HG03442 (cell line): ENCODE results near the gene SLC1A3.
"Not testable (repeated sequence)": the region's sequence is repeated elsewhere in the genome, so short reads cannot be mapped to it uniquely, and the experiment has no call there.

ENCODE experiments used
- ATAC-seq: cut with Tn5 transposase; IDR thresholded peaks from one replicate; pipeline ENCODE4 v1.9.1; 2021; ENCODE audit warnings: mild to moderate bottlenecking, moderate library complexity; ENCODE audit not compliant: unreplicated experiment

SLC1A3 gene

DNA sequence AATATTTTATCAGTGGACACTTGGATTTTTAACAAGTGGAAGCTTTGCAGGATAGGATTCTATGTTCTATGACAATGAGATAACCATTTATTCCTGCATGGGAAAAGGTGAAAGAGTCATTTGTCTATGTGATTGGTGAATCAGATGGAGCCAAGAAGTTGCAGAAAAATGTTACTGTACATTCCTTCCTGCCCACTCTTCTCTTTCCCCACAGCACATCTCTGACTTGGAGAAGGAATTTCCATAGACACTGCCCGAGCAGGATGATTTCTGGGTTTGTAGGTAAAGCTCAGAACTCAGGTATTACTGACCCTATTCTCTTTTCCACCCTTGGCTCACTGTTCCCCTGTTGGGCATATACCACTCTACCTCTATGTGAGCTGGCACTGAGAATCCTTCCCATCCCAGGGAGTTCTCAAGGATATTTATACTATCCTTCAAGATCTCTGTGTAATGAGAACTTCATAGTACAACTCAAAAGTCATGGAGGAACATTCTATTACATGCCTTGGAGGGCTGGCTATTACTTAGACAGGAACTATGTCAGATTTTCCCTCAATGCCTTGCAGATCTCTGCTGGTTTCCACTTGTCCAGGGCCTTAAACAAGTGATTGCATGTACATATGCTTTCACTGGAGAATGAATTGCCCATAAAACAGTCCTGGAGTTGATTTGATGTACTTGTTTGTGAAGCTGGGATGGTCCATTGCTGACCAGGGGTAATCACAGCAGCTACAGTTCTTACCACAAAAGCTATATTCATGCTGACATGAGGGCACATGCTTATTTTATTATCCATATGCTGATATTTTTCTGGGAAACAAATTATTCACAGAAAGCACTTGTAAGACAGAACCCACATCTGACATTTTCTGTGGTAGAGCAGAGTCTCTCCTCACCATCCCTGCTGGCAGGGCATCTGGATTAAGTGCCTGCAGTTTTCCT is 24.1 kb downstream of the SLC1A3 start:
- ATAC-seq = no peak

DNA sequence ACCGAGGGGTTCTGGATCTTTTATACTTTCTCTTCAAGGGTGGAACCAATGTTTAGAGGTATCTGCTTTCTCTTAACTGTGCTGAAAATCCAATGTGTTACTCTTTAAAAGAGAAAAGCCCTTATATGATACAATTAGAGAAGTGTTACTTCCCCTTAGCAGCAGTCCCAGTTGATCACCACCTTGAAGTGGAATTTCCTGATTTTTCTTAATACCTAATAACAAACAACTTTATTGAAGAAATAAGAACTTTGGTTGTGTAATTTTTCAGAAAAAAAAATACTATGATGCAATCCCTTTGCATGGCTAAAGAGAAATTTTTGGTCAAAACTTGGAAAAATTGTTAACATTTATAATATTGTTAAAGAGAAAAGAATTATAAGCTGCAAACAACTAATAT is 24.7 kb downstream of the SLC1A3 start:
- ATAC-seq = no peak

- no peak for ATAC-seq
Measured at GRCh38 chr5:36631620-36632362, 25.4 kb downstream of the SLC1A3 start.

GRCh38 chr5:36632363-36632664 is 25.9 kb downstream of the SLC1A3 start:
- ATAC-seq = no peak

- no peak for ATAC-seq
Measured at GRCh38 chr5:36635721-36636390, 29.4 kb downstream of the SLC1A3 start.

- no peak for ATAC-seq
Measured at GRCh38 chr5:36637101-36637500, 30.7 kb downstream of the SLC1A3 start.

- no peak for ATAC-seq
Measured at GRCh38 chr5:36637516-36637915, 31.1 kb downstream of the SLC1A3 start.

DNA sequence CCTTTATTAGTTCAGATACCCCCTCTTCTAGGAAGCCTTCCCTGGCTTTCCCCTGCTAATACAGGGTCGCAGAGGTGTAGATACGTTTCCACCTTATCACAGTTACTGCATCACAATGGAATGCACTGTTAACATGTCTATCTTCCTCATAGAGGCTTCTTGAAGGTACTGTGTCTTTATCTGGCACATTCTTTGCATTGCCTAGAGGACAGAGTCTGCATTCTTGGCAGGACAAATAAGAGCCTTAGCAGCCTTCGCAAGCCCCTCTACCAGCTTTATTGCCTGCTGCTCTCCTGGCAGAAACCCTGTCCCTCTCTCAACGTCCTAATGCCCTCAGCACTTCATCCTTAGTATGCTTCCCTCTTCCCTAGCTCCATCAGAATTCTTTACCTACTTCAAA is 31.6 kb downstream of the SLC1A3 start:
- no peak for ATAC-seq

- ATAC-seq = no peak
Measured at GRCh38 chr5:36640949-36641348, 34.5 kb downstream of the SLC1A3 start.

DNA sequence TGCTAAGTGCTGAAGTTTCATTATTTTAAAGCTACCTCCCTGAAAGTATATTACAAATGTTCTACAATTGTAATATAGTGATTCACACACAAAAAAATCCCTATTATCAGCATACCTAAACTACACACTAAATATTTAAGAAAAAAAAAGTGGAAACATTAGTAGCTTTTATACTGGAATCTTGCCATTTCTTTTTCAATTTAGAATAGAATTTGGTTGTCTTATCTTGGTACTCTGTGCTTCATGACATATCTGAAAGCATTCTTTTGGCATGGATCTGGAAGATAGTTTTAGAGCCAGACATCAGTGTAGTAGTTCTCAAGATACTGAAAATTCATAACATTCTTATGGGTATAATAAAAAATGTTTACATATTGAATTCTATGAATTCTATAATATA is 35.0 kb downstream of the SLC1A3 start:
- no peak for ATAC-seq

GRCh38 chr5:36642089-36642488 is 35.7 kb downstream of the SLC1A3 start:
- ATAC-seq = no peak

DNA sequence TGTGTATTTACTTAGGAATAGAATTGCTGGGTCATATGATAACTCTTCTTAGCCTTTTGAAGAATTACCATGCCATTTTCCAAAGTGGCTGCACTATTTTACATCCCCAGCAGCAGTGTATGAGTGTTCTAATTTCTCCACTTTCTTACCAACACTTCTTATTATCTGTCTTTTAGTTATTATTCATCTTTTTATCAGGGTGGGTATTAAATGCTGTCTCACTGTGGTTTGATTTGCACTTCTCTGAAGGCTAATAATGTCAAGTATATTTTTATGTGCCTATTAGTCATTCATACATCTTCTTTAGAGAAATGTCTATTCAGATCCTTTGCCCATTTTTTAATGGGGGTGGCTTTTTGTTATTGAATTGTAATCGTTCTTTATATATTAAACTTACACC is 36.8 kb downstream of the SLC1A3 start:
- ATAC-seq = no peak

DNA sequence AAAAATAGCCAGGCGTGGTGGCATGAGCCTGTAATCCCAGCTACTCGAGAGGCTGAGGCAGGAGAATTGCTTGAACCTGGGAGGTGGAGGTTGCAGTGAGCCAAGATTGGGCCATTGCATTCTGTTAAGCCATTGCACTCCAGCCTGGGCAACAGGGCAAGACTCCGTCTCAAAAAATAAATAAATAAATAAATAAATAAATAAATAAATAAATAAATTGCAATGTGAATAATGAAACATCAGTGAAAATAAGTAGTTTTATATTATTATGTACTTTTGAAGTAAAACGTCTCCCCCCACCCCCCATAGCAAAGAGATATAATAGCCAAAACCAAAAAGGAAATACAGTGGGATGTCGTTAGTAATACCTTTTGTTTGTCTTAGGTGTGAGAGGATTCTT is 37.4 kb downstream of the SLC1A3 start:
- not testable (repeated sequence) for ATAC-seq

GRCh38 chr5:36644727-36645126 is 38.3 kb downstream of the SLC1A3 start:
- no peak for ATAC-seq

- ATAC-seq = no peak
Measured at GRCh38 chr5:36646100-36646499, 39.7 kb downstream of the SLC1A3 start.

- ATAC-seq = no peak
Measured at GRCh38 chr5:36646507-36647023, 40.2 kb downstream of the SLC1A3 start.

GRCh38 chr5:36647046-36647445 is 40.6 kb downstream of the SLC1A3 start:
- ATAC-seq = no peak

GRCh38 chr5:36648426-36648825 is 42.0 kb downstream of the SLC1A3 start:
- no peak for ATAC-seq

DNA sequence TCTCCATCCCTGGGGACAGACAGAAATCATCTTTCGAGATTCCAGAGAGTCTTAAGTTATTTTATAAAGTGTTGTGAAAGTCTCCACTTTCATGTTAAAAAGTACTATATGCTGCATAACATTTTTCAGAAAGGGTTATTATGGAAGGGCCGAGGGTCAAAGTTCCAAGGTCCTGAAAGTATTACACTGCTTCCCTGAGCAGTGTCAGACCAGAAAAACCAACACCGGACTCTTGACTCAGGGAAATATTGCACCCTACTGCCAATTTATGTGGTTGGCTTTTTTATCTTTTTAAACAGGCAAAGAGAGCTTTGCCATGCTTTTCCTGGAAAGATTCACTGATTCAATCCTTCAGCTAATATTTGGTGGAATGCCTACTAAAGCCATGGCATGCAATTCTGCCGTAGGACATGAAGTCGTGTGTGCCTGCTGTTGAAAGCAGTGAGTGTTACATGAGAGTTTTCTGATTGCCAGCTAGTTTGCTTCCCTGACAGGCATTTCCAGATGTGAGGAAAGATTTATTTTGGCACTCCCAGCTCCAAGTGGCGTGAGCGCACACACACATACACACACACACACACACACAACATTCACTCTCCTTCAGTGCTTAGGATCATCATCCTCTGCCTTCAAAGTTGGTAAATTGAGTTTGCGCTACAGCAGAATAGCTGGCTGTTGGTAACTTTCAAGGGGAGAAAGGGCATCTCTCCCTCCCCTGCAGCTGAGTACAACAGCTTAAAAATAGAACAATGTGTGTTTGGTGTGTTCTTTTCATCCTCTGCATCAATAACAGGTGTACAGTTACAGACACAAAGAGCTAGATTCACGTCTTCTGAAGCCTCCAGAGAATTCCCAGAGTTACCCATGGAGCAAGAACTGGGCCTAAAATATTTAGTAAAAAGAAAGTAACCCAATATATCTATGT is 45.6 kb downstream of the SLC1A3 start:
- no peak for ATAC-seq

GRCh38 chr5:36653044-36653705 is 46.8 kb downstream of the SLC1A3 start:
- ATAC-seq = no peak
